Smooth muscle cell of trachea (primary cell): ENCODE measurements around the gene HAO2. TPM values are rescaled to one million over a fixed set of nuclear protein-coding genes. Genes with fewer than 3 reads are reported as not detected.

ENCODE experiments used
- total RNA-seq: library from RNA; depleted of rRNA; stranded (reverse); fragments of >200 nt; gene quantifications from 2 replicates; pipeline ENCODE4 v1.2.1, GENCODE V29; 2014

The HAO2 gene
- not detected in 2 replicates for total RNA-seq

GRCh38 chr1:119368554-119368953 lies at the start of gene HAO2:
TSS of gene HAO2 (plus strand) at chr1:119368785. CDS start at chr1:119381086, 12,301 bp downstream.

DNA sequence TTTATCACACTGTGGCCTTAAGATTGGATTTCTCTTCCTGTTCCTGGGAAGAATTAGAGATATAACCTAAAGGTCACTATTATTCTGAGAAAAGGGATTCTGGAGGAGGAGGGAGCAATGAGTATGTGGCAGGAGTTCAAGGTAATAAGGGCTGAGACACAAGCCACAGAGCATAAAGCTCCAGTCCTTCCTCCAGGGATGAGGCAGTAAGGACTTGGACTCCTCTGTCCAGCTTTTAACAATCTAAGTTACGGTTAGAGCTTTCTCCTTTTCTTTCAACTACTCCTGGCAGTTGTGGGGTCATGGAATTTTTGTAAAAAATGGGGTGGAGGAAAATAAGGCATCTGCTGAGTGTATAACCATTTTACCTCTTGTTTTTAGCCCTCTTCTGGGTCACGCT lies 46.4 kb downstream of the HAO2 start, which contains the start of gene HSD3B2:
Gene HSD3B2 (plus strand): TSS at position 201 of the 400 bp plus-strand sequence. CDS start 270 bp downstream, outside the sequence.

Other genes with a start within 250 kb of the HAO2 start
- gene WARS2, start 228.1 kb upstream of the HAO2 start, total RNA-seq = 18.9 and 27.0 TPM in 2 replicates
- gene HSD3B2, start 46.4 kb downstream of the HAO2 start, total RNA-seq = not detected in 2 replicates
- not detected in 2 replicates for gene HSD3B1, start 138.4 kb downstream of the HAO2 start, total RNA-seq